GM20431 (cell line): ENCODE measurements around the gene PTGDS.

Experiments
- in situ Hi-C: fragments of 300-500 bp; cut with MseI, MboI; formaldehyde crosslinking; loops from one replicate; pipeline ENCODE4 v1.15.0; 2020; ENCODE audit warnings: low sequenced_read_pairs; ENCODE audit not compliant: unreplicated experiment

PTGDS gene

DNA sequence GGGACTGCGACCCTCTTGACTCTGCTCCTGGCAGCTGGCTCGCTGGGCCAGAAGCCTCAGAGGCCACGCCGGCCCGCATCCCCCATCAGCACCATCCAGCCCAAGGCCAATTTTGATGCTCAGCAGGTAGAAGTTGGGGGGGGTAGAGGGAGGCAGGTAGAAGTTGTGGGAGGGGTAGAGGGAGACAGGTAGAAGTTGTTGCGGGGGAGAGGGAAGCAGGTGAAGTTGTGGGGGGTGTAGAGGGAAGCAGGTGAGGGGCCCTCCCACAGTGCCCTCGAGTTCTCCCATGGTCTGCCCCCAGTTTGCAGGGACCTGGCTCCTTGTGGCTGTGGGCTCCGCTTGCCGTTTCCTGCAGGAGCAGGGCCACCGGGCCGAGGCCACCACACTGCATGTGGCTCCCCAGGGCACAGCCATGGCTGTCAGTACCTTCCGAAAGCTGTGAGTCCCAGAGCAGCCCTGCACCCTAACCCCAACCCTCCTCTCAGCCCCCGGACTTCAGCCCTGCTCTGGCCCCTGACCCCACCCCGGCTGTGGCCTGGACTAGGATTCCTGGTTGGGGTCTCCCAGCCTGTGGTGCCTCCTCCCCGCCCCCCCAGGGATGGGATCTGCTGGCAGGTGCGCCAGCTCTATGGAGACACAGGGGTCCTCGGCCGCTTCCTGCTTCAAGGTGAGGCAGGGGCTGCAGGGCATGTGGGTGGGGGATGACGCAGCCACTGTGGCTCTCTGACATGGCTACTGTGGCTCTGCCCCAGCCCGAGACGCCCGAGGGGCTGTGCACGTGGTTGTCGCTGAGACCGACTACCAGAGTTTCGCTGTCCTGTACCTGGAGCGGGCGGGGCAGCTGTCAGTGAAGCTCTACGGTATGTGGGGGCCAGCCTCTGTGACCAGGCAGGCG lies 31.7 kb upstream of the PTGDS start:
- in situ Hi-C loops, result no loop called here

DNA sequence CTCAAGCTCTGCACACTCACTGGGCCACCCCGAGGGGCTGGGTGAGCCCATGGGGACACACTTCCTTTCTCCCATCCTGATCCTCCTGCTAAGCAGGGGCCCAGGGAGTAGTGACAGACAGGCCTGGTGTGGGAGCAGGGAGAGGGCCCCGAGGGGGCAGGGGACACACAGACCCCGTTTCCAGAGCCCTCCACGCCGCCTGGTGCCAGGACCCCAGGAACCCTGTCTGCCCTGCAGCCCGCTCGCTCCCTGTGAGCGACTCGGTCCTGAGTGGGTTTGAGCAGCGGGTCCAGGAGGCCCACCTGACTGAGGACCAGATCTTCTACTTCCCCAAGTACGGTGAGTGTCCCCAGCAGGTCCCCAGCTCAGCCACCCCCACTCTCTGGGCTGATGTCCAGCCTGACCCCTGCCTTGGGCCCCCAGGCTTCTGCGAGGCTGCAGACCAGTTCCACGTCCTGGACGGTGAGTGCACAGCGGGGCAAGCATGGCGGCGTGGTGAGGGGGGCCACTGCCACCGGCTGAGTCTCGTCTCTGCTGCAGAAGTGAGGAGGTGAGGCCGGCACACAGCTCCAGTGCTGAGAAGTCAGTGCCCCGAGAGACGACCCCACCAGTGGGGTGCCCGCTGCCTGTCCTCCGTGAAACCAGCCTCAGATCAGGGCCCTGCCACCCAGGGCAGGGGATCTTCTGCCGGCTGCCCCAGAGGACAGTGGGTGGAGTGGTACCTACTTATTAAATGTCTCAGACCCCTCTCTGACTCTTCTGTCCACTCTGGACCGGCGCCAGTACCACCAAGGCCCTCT lies 30.9 kb upstream of the PTGDS start:
- in situ Hi-C loops, result no loop called here

DNA sequence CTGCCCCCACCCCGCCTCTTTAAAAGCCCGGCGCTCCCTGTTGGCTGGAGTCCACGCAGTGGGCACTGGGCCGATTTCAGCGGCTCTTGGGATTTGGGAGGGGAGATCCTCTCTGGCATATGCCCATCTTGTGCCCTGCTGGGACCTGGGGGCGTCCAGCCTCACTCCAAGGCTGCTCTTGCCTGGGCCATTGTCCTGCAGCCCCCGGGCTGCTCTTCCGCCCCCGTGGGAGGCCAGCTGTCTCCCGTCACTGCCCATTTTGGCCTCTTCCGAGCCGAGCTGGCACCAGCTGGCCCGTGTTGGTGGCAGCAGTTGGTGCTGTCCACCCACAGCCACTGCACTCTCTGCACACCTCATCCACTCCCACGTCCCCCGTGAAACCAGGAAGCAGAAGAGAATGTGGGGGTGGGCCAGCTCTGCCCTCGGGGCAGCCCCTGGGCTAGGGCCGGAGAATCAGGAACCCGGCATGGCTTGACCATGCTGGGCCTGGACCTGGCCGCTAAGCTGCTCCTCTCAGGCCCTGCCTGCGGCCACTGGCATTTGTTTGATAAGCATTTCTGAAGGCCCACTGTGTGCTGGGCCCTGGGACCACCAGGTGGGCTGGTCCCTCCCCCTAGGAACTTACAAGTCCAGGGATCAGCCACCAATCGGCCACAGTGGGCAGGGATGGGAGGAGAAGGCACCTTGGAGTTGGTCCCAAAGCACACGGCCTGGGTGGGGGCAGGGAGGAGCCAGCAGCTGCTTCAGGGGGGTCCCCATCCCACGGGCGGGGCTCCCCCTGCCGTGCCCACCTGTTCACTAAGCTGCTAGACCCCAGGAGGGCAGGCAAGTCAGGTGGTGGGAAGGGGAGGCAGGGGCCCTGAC lies 30.0 kb upstream of the PTGDS start:
- in situ Hi-C loops, result no loop called here

DNA sequence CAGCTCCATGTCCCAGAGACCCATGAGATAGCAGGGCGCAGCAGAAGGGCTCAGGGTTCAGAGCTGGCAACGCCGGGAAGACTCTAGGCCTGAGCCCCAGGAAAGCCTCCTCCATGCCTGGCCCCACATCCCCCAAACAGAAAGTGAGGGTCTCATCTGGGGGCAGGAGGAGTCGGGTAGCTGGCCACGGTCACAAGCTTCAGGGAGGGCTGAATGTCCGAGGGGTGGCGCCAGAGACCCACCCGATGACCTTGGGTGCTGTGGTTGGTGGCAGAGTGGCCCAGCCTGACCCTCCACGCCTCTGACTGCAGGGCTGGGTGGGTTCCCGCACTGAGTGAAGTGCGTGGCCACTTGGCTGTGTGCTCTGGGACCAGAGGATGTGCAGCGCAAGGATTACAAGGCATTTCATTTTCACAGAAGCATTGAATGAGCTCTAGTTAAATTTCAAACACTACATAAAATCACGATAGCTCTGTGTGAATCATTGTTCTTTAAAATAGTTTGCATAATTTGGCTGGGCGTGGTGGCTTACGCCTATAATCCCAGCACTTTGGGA lies 29.3 kb upstream of the PTGDS start:
- in situ Hi-C loops, result no loop called here

DNA sequence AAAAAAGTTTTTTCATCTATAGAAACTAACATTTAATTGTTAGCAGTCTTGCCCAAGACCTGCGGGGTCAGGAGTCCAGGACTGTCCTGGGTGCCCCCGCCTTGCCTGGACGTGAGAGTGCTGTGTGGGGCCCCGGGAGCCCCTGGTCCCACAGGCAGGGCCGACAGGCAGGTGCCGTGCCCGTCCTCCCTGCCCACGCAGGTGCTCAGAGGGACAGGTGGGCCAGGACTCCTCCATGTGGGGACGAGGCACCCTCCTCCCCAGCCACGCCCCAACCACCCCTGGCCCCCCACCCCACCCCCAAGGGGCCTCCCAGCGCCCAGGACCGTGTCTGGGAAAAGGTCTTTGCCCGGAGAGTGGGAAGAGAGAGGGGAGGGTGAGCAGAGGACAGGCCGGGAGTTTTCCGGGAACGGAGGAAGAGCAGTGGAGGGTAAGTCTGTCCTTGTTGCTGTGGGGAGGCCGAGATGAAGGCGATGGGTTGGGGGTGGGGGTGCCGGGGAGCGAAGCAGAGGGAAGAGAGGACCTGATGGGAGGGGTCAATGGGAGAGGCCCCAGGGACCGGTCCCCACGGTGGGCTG lies 28.0 kb upstream of the PTGDS start:
- in situ Hi-C loops, result no loop called here

DNA sequence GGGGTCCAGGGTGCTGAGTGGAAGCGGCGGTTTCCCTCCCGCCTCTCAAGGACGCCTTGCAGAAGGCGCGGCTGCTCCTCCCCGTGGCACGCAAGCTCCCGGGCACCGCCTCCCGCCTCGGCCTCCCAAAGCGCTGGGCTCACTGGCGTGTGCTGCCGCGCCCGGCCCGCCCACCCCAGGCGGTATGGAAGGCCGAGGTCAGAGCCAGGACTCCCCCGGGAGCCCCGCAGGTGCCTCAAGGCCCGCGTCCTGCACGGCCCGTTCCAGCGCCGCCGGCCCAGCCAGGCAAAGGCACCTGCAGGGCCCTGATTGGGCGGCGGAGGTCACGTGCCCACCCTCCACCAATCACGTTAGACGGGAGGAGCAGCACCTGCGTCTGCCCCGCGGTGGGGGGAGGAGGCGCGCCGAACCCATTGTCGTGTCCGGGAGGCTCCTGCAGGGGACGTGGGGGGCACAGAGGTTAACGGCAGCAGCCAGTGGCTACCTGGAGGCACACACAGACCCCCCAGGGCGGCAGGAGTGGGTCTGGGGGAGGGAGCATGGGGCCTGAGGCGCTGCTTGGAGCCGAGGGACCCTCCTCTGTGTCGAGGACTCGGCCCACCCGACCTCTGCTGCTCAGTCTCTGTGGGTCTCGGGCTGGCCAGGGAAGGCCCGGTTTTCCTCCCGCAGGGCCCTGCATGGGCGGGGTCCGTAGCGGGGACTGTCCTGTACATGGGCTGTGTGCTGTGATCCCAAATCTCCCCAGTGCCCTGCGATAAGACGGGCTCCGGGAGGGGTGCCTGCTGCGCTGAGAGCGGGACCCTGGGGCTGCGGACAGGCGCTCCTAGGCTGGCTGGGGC lies 27.3 kb upstream of the PTGDS start:
- in situ Hi-C loops, result no loop called here

DNA sequence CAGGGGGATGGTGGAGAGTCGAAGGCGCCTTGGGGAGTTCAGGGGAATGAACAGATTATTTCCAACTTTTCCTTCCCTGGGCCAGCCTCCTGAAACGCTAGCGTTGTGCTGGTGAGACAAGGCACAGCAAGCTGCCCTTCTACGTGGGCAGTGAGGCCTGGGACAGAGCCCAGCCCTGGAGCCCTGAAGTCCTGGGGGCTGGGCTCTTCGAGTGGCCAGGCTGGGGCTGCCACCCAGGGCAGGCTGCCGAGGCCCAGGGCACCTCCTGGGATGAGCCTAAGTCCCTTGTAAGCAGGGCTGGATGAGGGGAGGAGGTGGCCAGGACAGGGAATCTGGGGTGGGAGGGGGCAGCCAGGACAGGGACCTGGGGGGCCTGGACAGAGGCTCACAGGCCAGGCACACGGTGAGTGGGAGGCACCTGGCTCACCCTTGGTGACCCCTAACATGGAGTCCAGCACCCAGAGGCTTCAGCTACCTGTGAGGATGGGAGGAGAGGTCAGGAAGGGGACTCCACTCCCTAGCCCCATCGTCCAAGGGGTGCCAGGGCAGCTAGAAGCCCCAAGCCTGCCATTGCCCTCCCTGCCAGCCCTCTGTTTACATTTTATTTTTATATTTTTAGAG lies 26.5 kb upstream of the PTGDS start:
- in situ Hi-C loops, result no loop called here

DNA sequence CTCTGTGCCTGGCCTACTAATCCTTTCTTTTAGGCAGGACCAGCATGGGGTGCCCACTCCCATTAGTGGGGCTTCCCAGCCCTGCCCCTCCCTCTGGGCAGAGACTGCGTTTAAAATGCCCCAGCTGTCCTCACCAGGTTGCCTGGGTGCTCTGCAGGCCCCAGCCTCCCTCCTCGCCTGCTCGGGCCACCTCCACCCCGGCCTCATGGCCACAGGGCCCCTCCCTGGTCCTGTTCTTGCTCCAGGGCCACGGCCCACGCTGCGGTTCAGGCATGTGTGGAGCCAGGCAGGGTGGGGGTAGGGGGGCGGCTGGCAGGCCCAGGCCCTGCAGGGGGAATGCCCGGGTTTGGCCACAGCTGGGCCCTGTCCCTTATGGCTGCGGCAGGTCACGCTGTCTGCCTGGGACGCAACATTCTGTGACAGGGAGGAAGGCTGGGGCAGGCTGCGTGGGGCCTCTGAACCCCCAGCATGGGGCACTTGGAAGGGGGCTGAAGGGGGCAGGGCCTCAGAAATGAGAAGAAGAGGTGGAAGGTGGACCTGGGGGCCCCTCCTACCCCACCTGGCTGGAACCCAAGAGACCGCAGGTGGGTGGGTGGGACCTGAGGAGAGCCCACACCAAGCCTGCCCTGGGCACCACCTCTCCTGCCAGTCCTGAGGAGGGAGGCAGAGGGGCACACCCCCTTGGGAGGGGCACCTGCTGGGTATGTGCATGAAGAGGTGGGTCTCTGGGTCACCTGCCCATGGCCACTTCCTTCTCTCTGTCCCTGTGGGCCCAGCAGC lies 25.6 kb upstream of the PTGDS start, which contains the start of gene LCN12:
LCN12 (plus strand) TSS at position 733 of the 780 bp plus-strand sequence. CDS start 55 bp downstream, outside the sequence.
- in situ Hi-C loops, result no loop called here

DNA sequence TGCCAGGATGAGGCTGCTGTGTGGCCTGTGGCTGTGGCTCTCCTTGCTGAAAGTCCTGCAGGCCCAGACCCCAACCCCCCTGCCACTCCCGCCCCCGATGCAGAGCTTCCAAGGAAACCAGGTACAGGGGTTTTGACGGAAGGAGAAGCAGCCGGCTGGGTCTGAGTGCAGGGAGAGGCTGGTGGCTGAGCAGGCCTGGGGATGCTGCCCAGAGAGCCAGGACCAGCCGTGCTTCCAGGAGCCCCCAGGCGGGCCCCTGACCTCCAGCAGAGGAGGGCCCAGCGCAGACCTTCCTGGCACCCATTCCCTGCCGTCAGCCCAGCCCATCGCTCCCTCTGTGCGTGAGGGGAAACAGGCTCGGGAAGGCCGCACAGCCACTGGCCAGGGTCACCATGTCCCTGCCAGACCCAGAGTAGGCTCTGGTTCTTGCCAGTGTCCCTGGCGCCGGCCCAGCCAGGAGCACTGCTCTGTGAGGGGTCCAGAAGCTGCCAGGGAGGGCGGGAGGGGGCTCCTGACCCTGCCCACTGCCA lies 24.9 kb upstream of the PTGDS start:
- in situ Hi-C loops, result no loop called here

DNA sequence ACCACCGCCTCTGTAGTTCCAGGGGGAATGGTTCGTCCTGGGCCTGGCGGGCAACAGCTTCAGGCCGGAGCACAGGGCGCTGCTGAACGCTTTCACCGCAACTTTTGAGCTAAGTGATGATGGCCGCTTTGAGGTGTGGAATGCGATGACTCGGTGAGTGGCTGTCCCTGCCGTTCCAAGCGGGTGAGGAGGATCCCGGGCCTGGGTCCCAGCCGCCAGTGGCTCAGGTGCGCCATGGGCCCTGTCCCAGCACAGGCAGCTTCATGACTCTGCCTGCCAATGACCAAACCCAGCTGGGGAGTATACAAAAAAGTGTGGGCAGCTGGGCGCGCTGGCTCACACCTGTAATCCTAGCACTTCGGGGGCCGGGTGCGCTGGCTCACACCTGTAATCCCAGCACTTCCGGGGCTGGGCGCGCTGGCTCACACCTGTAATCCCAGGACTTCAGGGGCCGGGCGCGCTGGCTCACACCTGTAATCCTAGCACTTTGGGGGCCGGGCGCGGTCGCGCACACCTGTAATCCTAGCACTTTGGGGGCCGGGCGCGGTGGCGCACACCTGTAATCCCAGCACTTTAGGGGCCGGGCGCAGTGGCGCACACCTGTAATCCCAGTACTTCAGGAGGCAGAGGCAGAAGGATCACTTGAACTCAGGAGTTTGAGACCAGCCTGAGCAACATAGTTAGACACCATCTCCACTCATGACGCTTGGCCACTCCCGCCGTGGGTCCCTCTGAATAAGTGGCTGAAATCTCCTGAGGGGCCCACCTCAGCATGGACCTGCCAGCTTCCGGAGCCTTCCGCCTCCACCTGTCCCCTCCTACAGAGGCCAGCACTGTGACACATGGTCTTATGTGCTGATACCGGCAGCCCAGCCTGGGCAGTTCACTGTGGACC lies 24.2 kb upstream of the PTGDS start:
- in situ Hi-C loops, result no loop called here

DNA sequence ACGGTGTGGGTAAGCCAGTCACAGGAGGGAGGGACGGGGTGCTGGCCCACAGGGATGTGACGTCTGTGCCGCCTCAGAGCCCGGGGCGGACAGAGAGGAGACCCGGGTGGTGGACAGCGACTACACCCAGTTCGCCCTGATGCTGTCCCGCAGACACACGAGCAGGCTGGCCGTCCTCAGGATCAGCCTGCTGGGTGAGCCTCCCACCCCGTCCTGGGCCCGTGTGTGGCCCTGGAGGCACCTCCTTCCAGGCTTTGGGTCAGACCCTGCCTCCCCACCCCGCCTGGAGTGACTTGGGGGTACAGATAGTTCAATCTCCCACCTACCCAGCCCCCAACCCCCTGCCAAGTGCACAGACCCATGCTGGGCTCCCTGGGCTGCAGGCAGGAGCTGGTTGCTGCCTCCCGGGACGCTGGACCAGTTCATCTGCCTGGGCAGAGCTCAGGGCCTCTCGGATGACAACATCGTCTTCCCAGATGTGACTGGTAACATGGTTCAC lies 23.5 kb upstream of the PTGDS start:
- in situ Hi-C loops, result no loop called here

DNA sequence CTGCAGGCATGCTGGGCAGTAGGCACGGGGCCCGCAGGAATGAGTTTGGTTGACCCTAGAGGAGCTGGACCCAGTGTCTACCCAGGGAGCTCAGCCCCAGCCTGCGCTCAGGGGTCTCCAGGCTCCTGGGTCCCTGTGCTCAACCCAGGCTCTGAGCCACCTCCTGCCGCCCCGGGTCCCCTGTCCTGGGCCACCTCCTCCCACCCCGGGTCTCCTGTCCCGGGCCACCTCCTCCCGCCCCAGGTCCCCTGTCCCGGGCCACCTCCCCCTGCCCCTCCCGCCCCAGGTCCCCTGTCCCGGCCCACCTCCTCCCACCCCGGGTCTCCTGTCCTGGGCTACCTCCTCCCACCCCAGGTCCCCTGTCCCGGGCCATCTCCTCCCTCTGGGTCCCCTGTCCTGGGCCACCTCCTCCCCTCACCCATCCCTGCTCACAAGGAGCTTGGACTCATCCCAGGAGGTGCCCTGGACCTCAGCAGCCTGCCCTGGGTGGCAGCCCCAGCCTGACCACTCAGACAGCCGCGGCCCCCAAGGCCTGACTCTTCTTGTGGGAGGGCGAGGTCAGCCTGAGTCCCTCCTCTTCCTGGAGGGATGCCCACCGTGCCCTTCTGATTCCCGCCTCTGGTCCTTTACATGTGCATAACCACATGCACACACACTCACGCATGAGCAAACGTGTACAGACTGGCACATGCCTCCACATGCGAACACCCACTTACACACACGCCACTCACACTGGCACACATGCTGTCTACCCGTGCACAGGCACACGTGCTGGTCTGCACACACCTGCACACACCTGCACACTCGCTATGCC lies 22.8 kb upstream of the PTGDS start:
- in situ Hi-C loops, result no loop called here

DNA sequence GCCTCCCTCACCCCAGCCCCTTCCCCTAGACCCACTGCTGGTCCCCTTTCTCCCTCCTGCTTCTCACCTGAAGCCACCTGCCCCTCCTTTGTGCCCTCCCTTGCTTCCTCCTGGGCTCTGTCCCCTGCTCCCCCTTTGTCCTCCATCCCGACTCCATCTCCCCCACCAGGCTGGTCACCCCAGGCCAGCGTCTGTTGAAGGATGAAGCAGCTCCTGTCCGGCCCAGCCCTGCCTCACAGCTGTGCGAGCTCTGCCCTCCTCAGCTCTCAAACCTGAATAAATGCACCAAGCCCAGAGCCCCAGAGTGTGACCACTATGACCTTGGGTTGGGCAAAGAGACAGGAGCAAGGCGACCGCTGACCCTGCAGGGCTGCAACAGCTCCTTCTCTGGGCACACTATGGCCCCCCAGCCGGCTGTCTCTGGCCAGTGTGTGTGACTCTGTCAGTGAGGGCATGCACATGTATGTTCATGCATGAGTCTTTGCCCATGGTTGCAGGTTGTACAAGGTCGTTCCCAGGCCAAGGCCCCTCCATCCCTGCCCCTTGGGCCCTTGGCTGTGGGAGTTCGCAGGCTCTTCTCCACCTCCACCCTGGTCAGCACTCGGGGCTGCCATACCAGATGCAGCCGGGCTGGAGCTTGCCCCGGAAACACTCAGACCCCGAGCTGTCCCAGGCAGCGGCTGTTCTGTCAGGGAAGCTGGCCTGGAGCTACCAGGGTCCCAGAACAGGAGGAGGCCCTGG lies 21.9 kb upstream of the PTGDS start:
- in situ Hi-C loops, result no loop called here

DNA sequence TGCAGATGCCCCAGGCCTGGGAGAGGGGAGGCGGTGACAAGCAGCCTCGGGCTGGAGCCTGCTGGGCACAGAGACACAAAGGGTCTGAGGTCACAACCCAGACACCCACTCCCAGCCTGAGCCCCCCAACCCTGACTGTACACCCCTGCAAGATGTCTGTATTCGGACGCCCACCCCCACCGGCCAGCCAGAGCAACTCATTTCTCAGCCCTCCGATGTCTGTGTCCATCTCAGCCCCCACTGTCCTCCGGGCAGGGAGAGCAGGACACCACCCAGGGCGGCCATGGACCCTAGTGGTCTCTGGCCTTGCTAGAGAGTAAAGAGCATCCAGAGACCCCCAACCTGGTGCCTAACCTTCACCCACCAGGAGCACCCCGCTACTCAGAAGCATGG lies 21.4 kb upstream of the PTGDS start:
- in situ Hi-C loops, result no loop called here

DNA sequence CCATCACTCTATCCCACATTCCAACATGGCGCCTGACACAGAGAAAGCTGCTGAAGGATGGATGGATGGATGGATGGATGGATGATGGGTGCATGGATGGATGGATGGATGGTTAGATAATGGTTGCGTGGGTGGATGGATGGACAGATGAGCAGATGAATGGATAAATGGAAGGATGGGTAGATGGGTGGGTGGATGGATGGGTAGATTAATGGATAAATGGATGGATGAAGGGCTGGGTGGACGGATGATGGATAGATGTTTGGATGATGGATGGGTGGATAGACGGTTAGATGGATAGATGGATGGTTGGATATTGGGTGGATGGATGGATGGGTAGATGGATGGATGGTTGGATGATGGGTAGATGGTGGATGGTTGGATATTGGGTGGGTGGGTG lies 20.7 kb upstream of the PTGDS start:
- in situ Hi-C loops, result no loop called here
